ENCODE data around the gene RNU1-4. TPM values are rescaled to one million over a fixed set of nuclear protein-coding genes. Genes with fewer than 3 reads are reported as not detected.
"Not testable (repeated sequence)": the region's sequence is repeated elsewhere in the genome, so short reads cannot be mapped to it uniquely, and the experiment has no call there.

Gene RNU1-4
- total RNA-seq, 1 experiment from 2014 or later: under 0.01 TPM

DNA sequence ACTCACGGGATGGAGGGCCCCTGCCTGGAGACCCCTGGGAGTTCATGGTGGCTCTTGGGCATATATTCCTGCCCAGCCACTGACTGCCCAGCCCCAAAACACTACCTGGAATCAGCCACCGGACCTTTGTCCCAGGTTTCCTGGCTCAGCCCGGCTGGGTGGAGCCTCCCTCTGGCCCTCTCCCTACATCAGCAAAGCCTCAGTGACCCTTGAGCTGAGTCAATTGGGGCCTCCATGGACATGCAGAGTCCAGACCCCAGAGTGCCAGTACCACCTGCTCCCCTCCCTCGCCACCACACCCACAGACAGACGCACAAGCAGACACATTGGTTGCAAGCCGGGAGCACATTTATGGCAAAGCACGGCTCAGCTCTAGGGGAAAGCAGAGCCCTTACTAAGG, 43.2 kb upstream of the RNU1-4 start:
- H3K4me2 ChIP-seq (ENCODE audit: low read depth, low read length, poor library complexity, severe bottlenecking); H3K9me2 ChIP-seq (replicated peaks; ENCODE audit: insufficient read depth, low read length); H3K4me3 ChIP-seq (ENCODE audit: low read length); H3K27me3 ChIP-seq (ENCODE audit: low read length); H3K9me3 ChIP-seq (ENCODE audit: low read length); H4K20me1 ChIP-seq (ENCODE audit: insufficient read depth, low read depth, low read length); H3K79me2 ChIP-seq (ENCODE audit: low read length); H3K4me1 ChIP-seq (ENCODE audit: low read length); DNase-seq; H3K36me3 ChIP-seq (ENCODE audit: insufficient read depth, low read length); H3K27ac ChIP-seq (ENCODE audit: low read length); H3K9ac ChIP-seq (ENCODE audit: low read length); H2AFZ ChIP-seq (ENCODE audit: low read length): not testable (repeated sequence)

DNA sequence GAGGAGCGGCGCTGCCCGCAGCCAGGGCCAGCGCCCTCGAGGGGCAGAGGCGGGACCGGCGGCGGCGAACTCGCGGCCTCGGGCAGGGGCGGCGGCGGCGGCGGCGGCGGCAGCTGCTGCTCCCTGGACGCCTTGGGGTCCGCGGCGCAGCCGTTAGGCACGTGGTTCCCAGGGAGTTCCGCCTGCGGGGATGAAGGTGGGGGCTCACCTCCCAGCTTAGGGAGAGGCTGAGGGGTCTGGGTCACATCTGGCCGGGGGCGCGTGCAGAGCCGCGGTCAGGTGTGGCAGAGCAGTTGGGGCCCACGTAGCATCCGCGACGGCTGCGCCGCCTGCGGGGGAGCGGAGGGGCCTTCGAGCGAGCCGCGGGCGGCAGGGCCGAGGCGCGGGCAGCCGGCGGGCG, 40.9 kb upstream of the RNU1-4 start:
- H3K79me2 ChIP-seq (ENCODE audit: low read length): not testable (repeated sequence)

DNA sequence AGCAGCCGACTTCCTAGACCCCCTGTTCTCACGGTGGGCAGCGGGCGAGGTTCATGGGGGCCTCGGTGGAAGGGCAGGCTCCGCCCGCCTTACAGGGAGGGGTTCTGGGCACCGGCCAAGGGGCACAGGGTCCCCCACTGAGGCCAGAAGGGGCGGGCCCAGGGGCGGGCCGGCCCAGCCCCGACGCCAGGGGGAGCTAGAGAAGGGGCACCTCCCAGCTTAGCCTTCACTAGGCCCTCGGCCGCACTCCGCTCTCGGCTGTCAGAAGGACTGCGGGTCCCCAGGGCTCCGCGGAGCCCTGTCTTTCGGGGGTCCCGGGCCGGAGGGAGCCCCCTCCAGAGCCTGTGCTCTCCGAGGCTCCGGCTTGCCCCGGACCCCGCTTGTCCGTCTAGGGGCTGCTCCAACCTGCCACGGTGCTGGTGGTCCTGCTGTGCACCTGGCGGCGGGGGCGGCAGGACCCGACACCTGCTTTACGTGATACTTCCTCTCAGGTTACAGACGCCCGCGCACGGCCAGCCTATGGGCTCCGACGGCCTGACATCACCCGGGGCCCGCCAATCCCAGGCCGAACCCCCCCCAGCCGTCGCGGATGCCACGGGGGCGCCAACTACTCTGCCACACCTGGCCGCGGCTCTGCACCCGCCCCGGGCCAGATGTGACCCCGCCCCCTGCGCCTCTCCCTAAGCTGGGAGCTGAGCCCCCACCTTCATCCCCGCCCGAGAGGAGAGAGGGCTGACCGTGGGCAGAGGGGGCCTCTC, 40.0 kb upstream of the RNU1-4 start:
- not testable (repeated sequence) for H3K9ac ChIP-seq (ENCODE audit: low read length); H2AFZ ChIP-seq (ENCODE audit: low read length); H3K4me2 ChIP-seq (ENCODE audit: low read depth, low read length, poor library complexity, severe bottlenecking); DNase-seq; H3K27me3 ChIP-seq (ENCODE audit: low read length); H3K9me3 ChIP-seq (ENCODE audit: low read length); H3K27ac ChIP-seq (ENCODE audit: low read length); H3K79me2 ChIP-seq (ENCODE audit: low read length); H3K9me2 ChIP-seq (replicated peaks; ENCODE audit: insufficient read depth, low read length); H3K4me3 ChIP-seq (ENCODE audit: low read length); H3K4me1 ChIP-seq (ENCODE audit: low read length); H4K20me1 ChIP-seq (ENCODE audit: insufficient read depth, low read depth, low read length); H3K36me3 ChIP-seq (ENCODE audit: insufficient read depth, low read length)

More for the DNA sequence above, 40.9 kb upstream of the RNU1-4 start:
- not testable (repeated sequence) for H3K4me1 ChIP-seq (ENCODE audit: low read length); H3K9me3 ChIP-seq (ENCODE audit: low read length); H3K9ac ChIP-seq (ENCODE audit: low read length); H2AFZ ChIP-seq (ENCODE audit: low read length); H3K4me2 ChIP-seq (ENCODE audit: low read depth, low read length, poor library complexity, severe bottlenecking); H3K27me3 ChIP-seq (ENCODE audit: low read length); H3K9me2 ChIP-seq (replicated peaks; ENCODE audit: insufficient read depth, low read length); H3K36me3 ChIP-seq (ENCODE audit: insufficient read depth, low read length); DNase-seq; H4K20me1 ChIP-seq (ENCODE audit: insufficient read depth, low read depth, low read length); H3K4me3 ChIP-seq (ENCODE audit: low read length); H3K27ac ChIP-seq (ENCODE audit: low read length)

DNA sequence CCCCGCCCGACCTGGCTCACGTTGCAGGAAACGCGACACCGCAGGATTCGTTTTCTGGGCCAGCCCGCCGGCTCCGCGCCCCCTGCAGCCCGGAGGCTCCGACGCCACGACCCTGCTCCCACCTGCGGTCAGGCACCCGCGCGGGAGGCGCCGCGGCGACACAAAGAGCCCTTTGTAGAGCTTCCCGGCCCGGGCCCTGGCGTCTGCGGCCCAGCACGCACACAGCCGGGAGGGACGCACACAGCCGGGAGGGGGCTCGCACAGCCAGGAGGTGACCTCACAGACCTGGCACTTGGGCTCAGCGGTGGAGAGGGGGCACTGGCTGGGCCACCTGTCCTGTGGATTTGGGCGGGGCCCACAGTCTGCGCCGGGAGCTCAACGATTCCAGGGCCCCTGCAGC, 39.1 kb upstream of the RNU1-4 start:
- H3K4me3 ChIP-seq (ENCODE audit: low read length); H3K79me2 ChIP-seq (ENCODE audit: low read length); H2AFZ ChIP-seq (ENCODE audit: low read length); H3K9me3 ChIP-seq (ENCODE audit: low read length); H3K4me2 ChIP-seq (ENCODE audit: low read depth, low read length, poor library complexity, severe bottlenecking); DNase-seq; H3K4me1 ChIP-seq (ENCODE audit: low read length); H3K9ac ChIP-seq (ENCODE audit: low read length); H3K36me3 ChIP-seq (ENCODE audit: insufficient read depth, low read length); H3K27ac ChIP-seq (ENCODE audit: low read length); H3K9me2 ChIP-seq (replicated peaks; ENCODE audit: insufficient read depth, low read length); H3K27me3 ChIP-seq (ENCODE audit: low read length); H4K20me1 ChIP-seq (ENCODE audit: insufficient read depth, low read depth, low read length): not testable (repeated sequence)

DNA sequence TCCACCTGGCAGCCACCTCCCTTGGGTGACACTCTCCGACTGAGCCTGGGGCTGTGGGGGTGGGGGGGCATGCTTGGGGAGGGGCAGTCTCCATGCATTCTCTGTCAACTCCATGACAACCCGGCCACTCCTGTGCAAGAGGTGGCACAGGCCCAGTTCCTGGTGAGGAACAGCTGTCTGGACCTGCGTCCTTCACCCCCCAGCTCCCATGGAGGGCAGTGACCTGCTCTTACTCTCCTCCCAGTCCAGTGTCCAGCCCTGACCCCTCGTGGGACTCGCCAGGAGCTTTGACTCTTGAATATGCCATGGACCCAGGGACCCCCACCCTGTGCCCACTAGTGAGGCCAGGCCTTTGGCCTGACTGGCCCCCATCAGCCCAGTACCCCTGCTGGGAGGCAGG, 38.0 kb upstream of the RNU1-4 start:
- not testable (repeated sequence) for H3K79me2 ChIP-seq (ENCODE audit: low read length); H3K9me2 ChIP-seq (replicated peaks; ENCODE audit: insufficient read depth, low read length); H3K4me1 ChIP-seq (ENCODE audit: low read length); H2AFZ ChIP-seq (ENCODE audit: low read length); H3K9ac ChIP-seq (ENCODE audit: low read length); H3K36me3 ChIP-seq (ENCODE audit: insufficient read depth, low read length); H3K9me3 ChIP-seq (ENCODE audit: low read length); H3K4me3 ChIP-seq (ENCODE audit: low read length); H3K4me2 ChIP-seq (ENCODE audit: low read depth, low read length, poor library complexity, severe bottlenecking); DNase-seq; H3K27ac ChIP-seq (ENCODE audit: low read length); H3K27me3 ChIP-seq (ENCODE audit: low read length); H4K20me1 ChIP-seq (ENCODE audit: insufficient read depth, low read depth, low read length)

DNA sequence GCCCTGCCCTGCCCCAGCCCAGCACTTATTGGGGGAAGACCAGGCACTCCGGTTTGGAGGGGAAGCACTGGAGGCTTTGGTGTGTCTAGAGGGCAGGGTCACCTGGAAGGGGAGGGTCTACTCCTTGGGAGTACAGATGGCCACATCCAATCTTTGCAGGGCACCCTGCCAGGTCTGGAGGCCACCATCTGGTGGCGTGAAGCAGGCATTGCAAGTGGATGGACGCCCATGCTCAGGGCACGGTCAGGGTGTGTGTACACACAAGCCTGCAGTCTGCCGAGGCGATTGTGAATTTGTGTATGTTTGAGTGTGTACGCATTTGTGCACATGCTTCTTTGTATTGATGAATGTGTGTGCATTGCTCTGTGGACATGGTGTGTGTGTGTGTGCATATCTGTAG, 37.2 kb upstream of the RNU1-4 start:
- not testable (repeated sequence) for H3K9me2 ChIP-seq (replicated peaks; ENCODE audit: insufficient read depth, low read length); H3K79me2 ChIP-seq (ENCODE audit: low read length); H3K27me3 ChIP-seq (ENCODE audit: low read length); H3K4me2 ChIP-seq (ENCODE audit: low read depth, low read length, poor library complexity, severe bottlenecking); H3K9ac ChIP-seq (ENCODE audit: low read length); H4K20me1 ChIP-seq (ENCODE audit: insufficient read depth, low read depth, low read length); H2AFZ ChIP-seq (ENCODE audit: low read length); H3K4me3 ChIP-seq (ENCODE audit: low read length); H3K4me1 ChIP-seq (ENCODE audit: low read length); DNase-seq; H3K36me3 ChIP-seq (ENCODE audit: insufficient read depth, low read length); H3K27ac ChIP-seq (ENCODE audit: low read length); H3K9me3 ChIP-seq (ENCODE audit: low read length)

DNA sequence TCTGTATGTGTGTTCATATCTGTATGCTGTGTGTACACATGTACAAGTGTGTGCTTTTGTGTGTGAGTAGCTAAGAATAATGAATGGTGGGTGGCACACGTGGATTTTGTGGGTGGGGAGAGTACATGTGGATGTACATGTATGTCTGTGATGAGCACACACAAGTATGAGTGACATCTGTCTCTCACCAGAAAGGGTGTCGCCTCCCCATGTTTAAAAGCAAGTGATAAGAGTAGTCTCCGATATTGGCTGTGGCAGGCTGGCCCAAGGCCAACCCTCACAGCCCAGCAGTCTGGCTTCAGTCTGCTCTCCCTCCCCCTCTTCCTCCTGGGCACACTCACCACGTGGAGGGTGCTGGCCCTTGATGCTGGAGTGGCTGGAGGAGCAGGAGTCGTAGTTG, 36.7 kb upstream of the RNU1-4 start:
- H3K79me2 ChIP-seq (ENCODE audit: low read length); H3K9me2 ChIP-seq (replicated peaks; ENCODE audit: insufficient read depth, low read length); H3K4me3 ChIP-seq (ENCODE audit: low read length); DNase-seq; H3K4me2 ChIP-seq (ENCODE audit: low read depth, low read length, poor library complexity, severe bottlenecking); H2AFZ ChIP-seq (ENCODE audit: low read length); H3K9ac ChIP-seq (ENCODE audit: low read length); H3K36me3 ChIP-seq (ENCODE audit: insufficient read depth, low read length); H3K9me3 ChIP-seq (ENCODE audit: low read length); H3K27me3 ChIP-seq (ENCODE audit: low read length); H4K20me1 ChIP-seq (ENCODE audit: insufficient read depth, low read depth, low read length); H3K4me1 ChIP-seq (ENCODE audit: low read length); H3K27ac ChIP-seq (ENCODE audit: low read length): not testable (repeated sequence)

DNA sequence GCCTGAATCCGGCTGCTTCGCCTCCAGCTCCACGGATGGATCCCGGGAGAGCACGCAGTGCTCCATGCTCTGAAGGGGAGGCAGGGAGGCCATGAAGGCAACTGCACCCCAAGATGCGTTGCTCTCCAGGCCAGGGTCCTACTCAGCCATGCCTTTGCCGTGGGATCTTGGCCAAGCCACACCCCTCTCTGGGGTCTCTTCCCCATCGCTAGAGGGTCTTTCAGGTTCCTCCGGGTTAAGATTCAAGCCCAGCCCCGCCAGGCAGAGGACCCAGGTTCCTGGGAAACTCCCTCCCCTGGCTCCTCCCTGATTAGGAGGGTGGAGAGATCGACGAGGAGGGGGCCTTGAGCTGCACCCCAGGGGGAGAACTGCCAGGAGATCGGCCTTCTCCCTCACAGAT, 36.2 kb upstream of the RNU1-4 start:
- H3K4me3 ChIP-seq (ENCODE audit: low read length); H4K20me1 ChIP-seq (ENCODE audit: insufficient read depth, low read depth, low read length); H3K27me3 ChIP-seq (ENCODE audit: low read length); H3K79me2 ChIP-seq (ENCODE audit: low read length); H3K4me1 ChIP-seq (ENCODE audit: low read length); H3K4me2 ChIP-seq (ENCODE audit: low read depth, low read length, poor library complexity, severe bottlenecking); H2AFZ ChIP-seq (ENCODE audit: low read length); DNase-seq; H3K9me2 ChIP-seq (replicated peaks; ENCODE audit: insufficient read depth, low read length); H3K9me3 ChIP-seq (ENCODE audit: low read length); H3K9ac ChIP-seq (ENCODE audit: low read length); H3K27ac ChIP-seq (ENCODE audit: low read length); H3K36me3 ChIP-seq (ENCODE audit: insufficient read depth, low read length): not testable (repeated sequence)

Data from Karpas-422 (cell line).